Renal cortex interstitium (tissue), 15 donors: ENCODE data around the gene RCE1. TPM values are rescaled to one million over a fixed set of nuclear protein-coding genes. Genes with fewer than 3 reads are reported as not detected.
"Not testable (repeated sequence)": the region's sequence is repeated elsewhere in the genome, so short reads cannot be mapped to it uniquely, and the experiment has no call there.

Experiments
- DNase-seq, 11 donors: peaks; one replicate each; pipeline ENCODE4 v3.0.0-alpha.2; 2013; ENCODE audit warnings: low read depth in 9 of 11, low spot score in 4 of 11; ENCODE audit errors: extremely low read depth in 1 of 11
- long read RNA-seq, 16 experiments: transcript quantifications; one replicate each; lab custom pipeline, GENCODE V29; 2026
- polyA plus RNA-seq, 3 donors: library from polyadenylated mRNA; unstranded; fragments of 120-200 nt; gene quantifications; one replicate each; pipeline ENCODE4 v1.2.1, GENCODE V29; 2013; ENCODE audit not compliant: insufficient read length in 3 of 3

Gene RCE1, protein sequence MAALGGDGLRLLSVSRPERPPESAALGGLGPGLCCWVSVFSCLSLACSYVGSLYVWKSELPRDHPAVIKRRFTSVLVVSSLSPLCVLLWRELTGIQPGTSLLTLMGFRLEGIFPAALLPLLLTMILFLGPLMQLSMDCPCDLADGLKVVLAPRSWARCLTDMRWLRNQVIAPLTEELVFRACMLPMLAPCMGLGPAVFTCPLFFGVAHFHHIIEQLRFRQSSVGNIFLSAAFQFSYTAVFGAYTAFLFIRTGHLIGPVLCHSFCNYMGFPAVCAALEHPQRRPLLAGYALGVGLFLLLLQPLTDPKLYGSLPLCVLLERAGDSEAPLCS
- 10 to 100 TPM; 19.0 to 31.2 (median 25.0) TPM for polyA plus RNA-seq
- long read RNA-seq, donor 1, partial matches to known transcripts, result 0 of 5 reads
- long read RNA-seq, donor 1, other reads (novel, unspliced or antisense), result 0 of 5 reads
- long read RNA-seq, donor 2, partial matches to known transcripts, result 0 of 6 reads
- long read RNA-seq, donor 2, other reads (novel, unspliced or antisense), result 0 of 6 reads
- long read RNA-seq, donor 3, partial matches to known transcripts, result 0 of 6 reads
- long read RNA-seq, donor 3, other reads (novel, unspliced or antisense), result 0 of 6 reads
- long read RNA-seq, donor 4, partial matches to known transcripts, result 0 of 5 reads
- long read RNA-seq, donor 4, other reads (novel, unspliced or antisense), result 0 of 5 reads
- long read RNA-seq, donor 5, result 0 reads
- long read RNA-seq, donor 6, transcript RCE1-201 (8 exons, 1,485 nt), result major isoform, 6 of 9 reads
- long read RNA-seq, donor 6, partial matches to known transcripts, result 0 of 9 reads
- long read RNA-seq, donor 6, other reads (novel, unspliced or antisense), result 0 of 9 reads
- long read RNA-seq, donor 7, transcript RCE1-201 (8 exons, 1,485 nt), result major isoform, 5 of 8 reads
- long read RNA-seq, donor 7, partial matches to known transcripts, result 0 of 8 reads
- long read RNA-seq, donor 7, other reads (novel, unspliced or antisense), result 0 of 8 reads
- long read RNA-seq, donor 8, transcript RCE1-201 (8 exons, 1,485 nt), result major isoform, 7 of 18 reads
- long read RNA-seq, donor 8, partial matches to known transcripts, result 5 of 18 reads
- long read RNA-seq, donor 8, other reads (novel, unspliced or antisense), result 0 of 18 reads
- long read RNA-seq, donor 9, transcript RCE1-201 (8 exons, 1,485 nt), result major isoform, 5 of 7 reads
- long read RNA-seq, donor 9, partial matches to known transcripts, result 0 of 7 reads
- long read RNA-seq, donor 9, other reads (novel, unspliced or antisense), result 0 of 7 reads
- long read RNA-seq, donor 10, partial matches to known transcripts, result 0 of 8 reads
- long read RNA-seq, donor 10, other reads (novel, unspliced or antisense), result 0 of 8 reads
- long read RNA-seq, donor 11, transcript RCE1-201 (8 exons, 1,485 nt), result major isoform, 6 of 9 reads
- long read RNA-seq, donor 11, partial matches to known transcripts, result 0 of 9 reads
- long read RNA-seq, donor 11, other reads (novel, unspliced or antisense), result 0 of 9 reads
- long read RNA-seq, donor 12, partial matches to known transcripts, result 0 of 2 reads
- long read RNA-seq, donor 12, other reads (novel, unspliced or antisense), result 0 of 2 reads
- long read RNA-seq, donor 13, result 0 reads
- long read RNA-seq, donor 14, transcript RCE1-201 (8 exons, 1,485 nt), result major isoform, 6 of 9 reads
- long read RNA-seq, donor 14, partial matches to known transcripts, result 0 of 9 reads
- long read RNA-seq, donor 14, other reads (novel, unspliced or antisense), result 0 of 9 reads
- long read RNA-seq, donor 15, partial matches to known transcripts, result 0 of 5 reads
- long read RNA-seq, donor 15, other reads (novel, unspliced or antisense), result 0 of 5 reads
- long read RNA-seq, donor 16, transcript RCE1-201 (8 exons, 1,485 nt), result major isoform, 12 of 21 reads
- long read RNA-seq, donor 16, partial matches to known transcripts, result 0 of 21 reads
- long read RNA-seq, donor 16, other reads (novel, unspliced or antisense), result 0 of 21 reads

- DNase-seq, result peak in 10 of 11 donors; percentile 71 to 91 (median 86)
Observed at GRCh38 chr11:66842896-66843775, at the start of gene RCE1. TSS of gene RCE1 (plus strand) at chr11:66843441. CDS start at chr11:66843456, 15 bp downstream.

GRCh38 chr11:66799815-66800214, 43.4 kb upstream of the RCE1 start:
- DNase-seq, result not testable (repeated sequence)

DNA sequence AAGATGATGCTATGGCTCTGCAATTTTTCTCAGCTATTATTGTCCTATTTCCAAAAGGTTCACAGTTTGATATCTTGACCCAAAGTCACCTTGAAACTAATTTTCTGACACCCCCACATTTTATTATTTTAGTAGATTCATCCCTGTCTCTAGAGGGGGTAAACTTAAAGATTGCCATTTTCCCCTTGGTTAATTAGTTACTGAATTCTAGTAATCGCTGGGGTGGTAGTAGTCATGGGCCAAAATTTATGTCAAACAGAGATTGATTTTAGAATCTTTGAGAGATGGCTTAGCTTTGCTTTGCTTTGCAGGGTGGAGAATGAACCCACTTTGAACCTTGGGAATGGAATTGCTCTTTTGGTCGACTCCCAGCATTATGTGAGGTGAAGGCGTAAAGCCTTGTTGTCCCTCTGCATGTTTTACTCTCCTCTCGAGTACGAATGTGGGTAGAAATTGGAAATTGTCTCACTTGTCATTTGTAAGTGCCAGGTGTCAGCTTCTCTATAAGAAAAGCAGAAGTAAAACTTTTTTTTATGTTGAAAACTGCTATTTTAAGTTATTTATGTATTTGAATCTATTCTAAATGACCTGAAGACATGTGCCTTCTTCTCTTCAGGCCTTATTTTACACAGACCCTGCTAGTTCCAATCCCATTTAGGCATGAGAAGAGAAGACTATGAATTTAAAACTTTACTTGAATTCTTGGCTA, 42.4 kb upstream of the RCE1 start:
- DNase-seq, result no peak

GRCh38 chr11:66809592-66809991, 33.6 kb upstream of the RCE1 start:
- no peak for DNase-seq

DNA sequence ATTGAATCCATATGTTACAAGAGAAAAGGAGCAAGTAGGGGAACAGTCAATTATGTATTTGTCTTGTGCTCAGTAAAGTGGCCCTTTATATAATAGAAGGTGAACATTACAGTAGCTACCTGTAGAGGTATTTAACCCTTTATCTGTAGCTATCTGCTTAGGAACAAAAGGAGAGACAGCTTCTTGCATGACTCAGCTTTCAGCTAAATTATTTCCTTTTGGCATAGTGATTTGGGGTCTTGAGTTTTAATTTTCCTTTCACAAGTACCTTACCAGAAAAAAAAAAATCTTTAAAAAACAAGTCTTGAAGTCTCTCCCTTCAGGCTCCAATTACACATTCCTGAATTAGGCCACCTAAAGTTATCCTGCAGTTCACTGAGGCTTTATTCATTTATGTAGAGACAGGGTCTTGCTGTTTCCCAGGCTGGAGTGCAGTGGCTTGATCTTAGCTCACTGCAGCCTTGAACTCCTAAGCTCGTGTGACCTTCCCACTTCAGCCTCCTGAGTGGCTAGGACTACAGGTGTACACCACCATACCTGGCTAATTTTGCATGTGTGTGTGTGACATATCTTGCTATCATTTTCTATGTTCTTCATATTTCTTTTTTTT, 32.6 kb upstream of the RCE1 start:
- no peak for DNase-seq

DNA sequence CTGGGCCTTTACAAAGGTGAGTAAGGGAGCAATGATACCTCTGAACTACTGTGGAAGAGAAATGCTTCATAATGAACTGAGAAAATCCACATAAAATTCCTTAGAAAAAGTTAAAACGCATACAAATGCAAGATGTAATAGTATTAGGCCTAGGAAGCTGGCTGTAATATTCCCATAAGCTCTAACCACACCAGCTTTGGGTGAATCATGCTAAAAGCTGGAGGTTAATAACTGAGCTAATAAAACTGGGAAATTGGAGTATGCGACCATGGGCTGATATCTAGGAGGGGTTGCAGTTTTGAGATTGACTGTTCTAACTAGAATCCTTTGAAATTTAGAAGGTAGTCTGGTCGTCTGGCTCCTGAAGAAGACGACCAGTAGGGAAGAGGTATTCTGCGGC, 28.6 kb upstream of the RCE1 start:
- no peak for DNase-seq

GRCh38 chr11:66815646-66816045, 27.6 kb upstream of the RCE1 start:
- DNase-seq, result no peak

- no peak for DNase-seq
Observed at GRCh38 chr11:66818231-66818955, 24.8 kb upstream of the RCE1 start.

GRCh38 chr11:66820381-66820780, 22.9 kb upstream of the RCE1 start:
- no peak for DNase-seq

GRCh38 chr11:66820901-66821300, 22.3 kb upstream of the RCE1 start:
- DNase-seq, result no peak

- DNase-seq, result no peak
Observed at GRCh38 chr11:66823700-66824099, 19.5 kb upstream of the RCE1 start.

GRCh38 chr11:66824573-66824972, 18.7 kb upstream of the RCE1 start:
- not testable (repeated sequence) for DNase-seq

DNA sequence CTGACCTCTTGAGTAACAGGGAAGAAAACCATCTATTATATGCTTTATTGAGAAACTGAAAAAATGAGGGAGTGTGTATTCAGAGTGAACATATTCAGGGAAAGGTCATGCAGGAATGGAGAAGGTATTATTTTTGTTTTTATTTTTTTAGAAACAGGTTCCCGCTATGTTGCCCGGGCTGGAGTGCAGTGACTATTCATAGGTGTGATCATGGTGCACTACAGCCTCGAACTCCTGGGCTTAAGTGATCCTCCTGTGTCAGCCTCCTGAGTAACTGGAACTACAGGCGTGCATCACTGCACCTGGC, 8.7 kb upstream of the RCE1 start:
- no peak for DNase-seq

DNA sequence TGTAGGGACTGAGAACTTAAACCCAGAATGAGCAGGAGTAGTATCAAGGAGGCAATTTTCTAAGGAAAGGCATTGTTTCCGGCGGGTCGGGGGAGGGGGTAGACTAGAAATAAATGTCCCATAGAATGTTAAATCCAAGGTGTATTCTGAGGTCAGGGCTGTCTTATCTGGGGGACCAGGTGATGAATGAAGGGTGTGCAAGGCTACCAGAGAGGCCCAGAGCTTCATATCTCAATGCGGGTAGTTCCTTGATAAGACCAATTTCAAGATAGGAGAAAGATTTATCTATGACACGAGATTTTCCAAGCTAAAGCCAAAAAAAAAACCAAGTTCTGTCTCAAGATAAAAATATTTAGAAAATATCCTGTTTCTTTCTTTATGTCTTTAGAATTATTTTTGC, 8.3 kb upstream of the RCE1 start:
- no peak for DNase-seq

- DNase-seq, result no peak
Observed at GRCh38 chr11:66835768-66836405, 7.4 kb upstream of the RCE1 start.
